Uterus (tissue), 4 donors: ENCODE measurements around the gene MSX1. TPM values are rescaled to one million over a fixed set of nuclear protein-coding genes. Genes with fewer than 3 reads are reported as not detected.
A peak's percentile ranks its signal among the peaks of the same experiment; 100 is the strongest.

Source experiments
- DNase-seq, 2 donors: peaks; one replicate each; pipeline ENCODE4 v3.0.0-alpha.2; 2019 to 2020
- H3K27ac ChIP-seq, 2 donors: fragments of 200-600 bp; sonication (generic); 1 replicate in 1 of 2; 2 replicates in 1 of 2; pipeline ENCODE4 v1.5.1; 2016 to 2018
- H3K27me3 ChIP-seq, 2 donors: fragments of 200-600 bp; sonication (generic); one replicate each; pipeline ENCODE4 v1.5.1; 2018 to 2019; ENCODE audit warnings: control low read depth in 1 of 2
- H3K36me3 ChIP-seq, 2 donors: fragments of 200-600 bp; sonication (generic); one replicate each; pipeline ENCODE4 v1.5.1; 2019; ENCODE audit warnings: control low read depth in 1 of 2
- H3K4me1 ChIP-seq, 2 donors: fragments of 200-600 bp; sonication (generic); one replicate each; pipeline ENCODE4 v1.5.1; 2018 to 2019; ENCODE audit warnings: control low read depth in 1 of 2
- H3K4me3 ChIP-seq, 2 donors: fragments of 200-600 bp; sonication (generic); 1 replicate in 1 of 2; 2 replicates in 1 of 2; pipeline ENCODE4 v1.5.1; 2018 to 2019; ENCODE audit warnings: mild to moderate bottlenecking in 1 of 2
- H3K9me3 ChIP-seq, 2 donors: fragments of 200-600 bp; sonication (generic); one replicate each; pipeline ENCODE4 v1.5.1; 2019; ENCODE audit warnings: control low read depth in 1 of 2
- CTCF ChIP-seq, 4 experiments: fragments of 200-600 bp in 2 of 4; fragments of 450-650 bp in 2 of 4; sonication (generic) in 2 of 4; IDR thresholded peaks; one replicate each; pipeline ENCODE4 v1.5.1; 2016 to 2019; ENCODE audit warnings: antibody characterized with exemption in 4 of 4, mild to moderate bottlenecking in 2 of 4, moderate library complexity in 1 of 4
- POLR2A ChIP-seq, 2 donors: fragments of 450-650 bp; IDR thresholded peaks; one replicate each; pipeline ENCODE4 v1.6.1; 2016; ENCODE audit warnings: antibody characterized with exemption in 2 of 2, mild to moderate bottlenecking in 1 of 2, moderate library complexity in 1 of 2
- intact Hi-C: fragments of 100-400 bp; cut with DNase I; formaldehyde crosslinking; loops from one replicate; pipeline ENCODE4 v1.15.1; 2023; ENCODE audit warnings: low total_unique reads
- total RNA-seq, 4 donors: library from RNA; depleted of rRNA in 3 of 4; stranded (reverse); fragments of >200 nt in 3 of 4; gene quantifications; one replicate each; pipeline versions ENCODE4 v1.1.0 to v1.2.4, GENCODE V29; 2014 to 2023
- donor health status: DM: yes; HTN: yes; CAD: no.

MSX1 gene
- total RNA-seq, 4 donors from 2014 or later: 19.7 to 33.0 (median 23.8) TPM

- peaks cover 7 to 33% of the 10 kb centered on the region in 2 donors for H3K27me3 ChIP-seq
- intact Hi-C loops: loop anchor here (5.0 kb wide), 1 partner anchor 148 kb away; no protein-coding TSS in a partner anchor
- H3K4me3 ChIP-seq: no peak overlapping the region
- no peak for TF ChIP-seq CTCF (IDR thresholded peaks at IDR 0.05)
- no peak for TF ChIP-seq POLR2A (IDR thresholded peaks at IDR 0.05)
- no peaks in the 10 kb centered on the region for H3K36me3 ChIP-seq
- no peak overlapping the region for H3K27ac ChIP-seq
- H3K4me1 ChIP-seq: peaks cover 0 to 3% of the 10 kb centered on the region in 2 donors
- DNase-seq: peak in 1 of 2 donors; percentile 9
- no peaks in the 10 kb centered on the region for H3K9me3 ChIP-seq
Measured at GRCh38 chr4:4854649-4855295, 4.7 kb upstream of the MSX1 start.

GRCh38 chr4:4855301-4856070 is 4.0 kb upstream of the MSX1 start:
- Histone ChIP-seq H3K27me3 (peaks cover 7 to 33% of the 10 kb centered on the region in 2 donors), H3K9me3 (no peaks in the 10 kb centered on the region), H3K36me3 (no peaks in the 10 kb centered on the region), H3K4me3 (no peak overlapping the region), H3K4me1 (peaks cover 0 to 3% of the 10 kb centered on the region in 2 donors), H3K27ac (peak overlapping the region in 1 of 2 donors; percentile 33)
- DNase-seq: no peak
- TF ChIP-seq POLR2A (IDR thresholded peaks at IDR 0.05): no peak
- TF ChIP-seq CTCF (IDR thresholded peaks at IDR 0.05): no peak
- intact Hi-C loops: loop anchor here (5.0 kb wide), 1 partner anchor 147 kb away; no protein-coding TSS in a partner anchor

GRCh38 chr4:4856071-4857000 is 3.1 kb upstream of the MSX1 start:
- H3K36me3 ChIP-seq: no peaks in the 10 kb centered on the region
- peak overlapping the region; percentile 32 to 33 for H3K27ac ChIP-seq
- peak in 1 of 2 donors; percentile 25 for DNase-seq
- no peaks in the 10 kb centered on the region for H3K9me3 ChIP-seq
- intact Hi-C loops: loop anchor here (5.0 kb wide), 1 partner anchor 146 kb away; no protein-coding TSS in a partner anchor
- peaks cover 7 to 34% of the 10 kb centered on the region in 2 donors for H3K27me3 ChIP-seq
- H3K4me3 ChIP-seq: peak overlapping the region; percentile 5 to 20
- H3K4me1 ChIP-seq: peaks cover 0 to 3% of the 10 kb centered on the region in 2 donors
- TF ChIP-seq POLR2A (IDR thresholded peaks at IDR 0.05) (no peak), CTCF (IDR thresholded peaks at IDR 0.05) (no peak)

- peak overlapping the region; percentile 5 to 20 for H3K4me3 ChIP-seq
Measured at GRCh38 chr4:4857001-4857808, 2.3 kb upstream of the MSX1 start.

More at GRCh38 chr4:4857001-4857808, 2.3 kb upstream of the MSX1 start:
- Histone ChIP-seq H3K36me3 (no peaks in the 10 kb centered on the region), H3K4me1 (peaks cover 0 to 3% of the 10 kb centered on the region in 2 donors), H3K27me3 (peaks cover 7 to 38% of the 10 kb centered on the region in 2 donors), H3K9me3 (no peaks in the 10 kb centered on the region), H3K27ac (peak overlapping the region in 1 of 2 donors; percentile 33)
- TF ChIP-seq POLR2A (IDR thresholded peaks at IDR 0.05) (no peak), CTCF (IDR thresholded peaks at IDR 0.05) (no peak)
- no peak for DNase-seq
- intact Hi-C loops: loop anchor here (5.0 kb wide), 1 partner anchor 145 kb away; no protein-coding TSS in a partner anchor
